Skeletal muscle cell (primary cell): ENCODE data around the gene TNFRSF1A.

Experiments used
- DNase-seq: peaks from one replicate; pipeline ENCODE4 v3.0.0-alpha.2; 2010; ENCODE audit warnings: low read depth
- H3K4me3 ChIP-seq: 2 replicates; pipeline ENCODE4 v1.5.1; 2011; ENCODE audit warnings: low read depth, mild to moderate bottlenecking, control low read depth, low read length, moderate library complexity

TNFRSF1A gene

DNA sequence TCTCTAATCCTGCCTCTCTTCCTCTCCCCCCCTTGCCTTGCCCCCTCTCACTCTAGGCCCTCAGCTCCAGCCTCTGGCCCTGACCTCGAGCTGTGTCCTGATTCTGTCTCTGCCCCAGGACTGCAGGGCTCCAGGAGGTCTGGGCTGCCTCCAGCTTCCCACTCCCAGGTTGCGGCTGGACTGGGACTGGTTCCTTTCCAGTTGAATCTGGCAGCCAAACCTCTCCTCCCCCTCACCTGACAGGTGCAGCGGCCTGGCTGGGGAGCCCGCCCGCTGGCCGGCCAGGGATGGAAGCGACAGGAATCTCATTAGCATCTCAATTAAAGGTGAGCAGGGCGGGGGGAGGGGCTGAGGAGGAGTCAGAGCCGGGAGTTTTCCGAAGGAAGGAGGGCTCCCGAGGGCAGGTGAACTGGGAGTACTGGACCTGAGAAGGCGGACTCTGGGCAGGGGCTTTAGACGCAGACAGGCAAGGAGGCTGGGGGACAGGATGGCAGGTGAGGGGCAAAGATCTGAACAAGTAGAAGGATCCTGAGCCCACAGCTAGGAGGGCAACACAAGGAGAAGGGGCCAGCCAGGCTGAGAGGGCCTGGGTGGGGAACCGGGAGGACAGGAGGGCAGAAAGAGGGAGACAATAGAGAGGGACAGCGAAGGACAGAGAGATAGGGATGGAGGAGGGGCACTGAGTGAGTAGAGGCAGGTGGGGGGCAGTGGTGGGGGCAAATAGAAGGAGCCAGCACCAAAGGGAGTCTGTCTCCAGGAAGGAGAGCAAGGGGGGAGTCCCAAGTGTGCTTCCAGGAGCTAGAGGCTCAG is 33.6 kb upstream of the TNFRSF1A start, which contains the start of gene SCNN1A:
TSS of gene SCNN1A (minus strand) at position 295 of the 810 bp plus-strand sequence. CDS start 780 bp downstream, outside the sequence.
- DNase-seq = no peak
- no peak within 1 kb of the TSS for H3K4me3 ChIP-seq

- no peak for DNase-seq
- no peak overlapping the region for H3K4me3 ChIP-seq
Measured at GRCh38 chr12:6374786-6375160, 32.9 kb upstream of the TNFRSF1A start.

GRCh38 chr12:6374028-6374785 is 32.3 kb upstream of the TNFRSF1A start:
- DNase-seq = no peak
- H3K4me3 ChIP-seq = no peak overlapping the region

DNA sequence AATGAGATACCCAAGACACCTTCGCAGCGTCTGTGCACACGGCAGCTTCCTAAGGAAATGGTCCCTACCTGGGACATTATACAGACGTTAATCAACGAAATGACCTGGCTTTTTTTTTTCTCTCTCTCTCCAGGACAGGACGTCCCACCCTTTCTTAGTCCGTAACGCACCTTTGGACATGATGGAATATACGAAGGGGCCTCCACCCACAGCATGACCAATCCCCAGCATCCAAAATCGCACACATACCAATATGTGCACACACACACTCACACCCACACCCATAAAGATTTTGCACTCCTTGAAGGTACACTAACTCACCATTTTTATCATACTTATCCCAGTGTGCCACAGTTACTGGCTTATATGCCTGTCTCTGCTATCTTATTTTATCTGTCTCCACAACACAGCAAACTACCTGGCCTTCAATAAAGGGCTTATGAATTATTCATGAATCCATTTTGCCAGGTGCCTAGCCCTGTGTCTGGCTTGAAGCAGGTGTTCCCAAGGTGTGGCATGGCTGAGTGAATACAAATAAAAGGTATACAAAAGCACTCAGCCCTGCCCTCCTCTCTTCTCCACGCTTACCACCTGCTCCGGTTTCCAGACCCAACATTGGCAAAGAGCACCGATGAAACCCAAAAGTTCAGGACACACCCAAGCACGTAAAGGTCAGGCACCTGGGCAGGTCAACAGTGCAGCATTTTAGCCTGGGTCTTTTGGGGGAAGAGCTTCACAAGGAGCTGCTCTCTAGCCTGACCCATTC is 31.3 kb upstream of the TNFRSF1A start:
- H3K4me3 ChIP-seq = no peak overlapping the region
- no peak for DNase-seq

GRCh38 chr12:6372403-6373003 is 30.6 kb upstream of the TNFRSF1A start:
- DNase-seq = peak; percentile 68
- H3K4me3 ChIP-seq = no peak overlapping the region

- H3K4me3 ChIP-seq = no peak overlapping the region
- no peak for DNase-seq
Measured at GRCh38 chr12:6370994-6371754, 29.3 kb upstream of the TNFRSF1A start.

GRCh38 chr12:6370576-6370935 is 28.7 kb upstream of the TNFRSF1A start:
- DNase-seq = no peak
- H3K4me3 ChIP-seq = no peak overlapping the region

GRCh38 chr12:6369916-6370575 is 28.2 kb upstream of the TNFRSF1A start:
- no peak for DNase-seq
- H3K4me3 ChIP-seq = no peak overlapping the region

- H3K4me3 ChIP-seq = no peak overlapping the region
- no peak for DNase-seq
Measured at GRCh38 chr12:6368906-6369525, 27.1 kb upstream of the TNFRSF1A start.

DNA sequence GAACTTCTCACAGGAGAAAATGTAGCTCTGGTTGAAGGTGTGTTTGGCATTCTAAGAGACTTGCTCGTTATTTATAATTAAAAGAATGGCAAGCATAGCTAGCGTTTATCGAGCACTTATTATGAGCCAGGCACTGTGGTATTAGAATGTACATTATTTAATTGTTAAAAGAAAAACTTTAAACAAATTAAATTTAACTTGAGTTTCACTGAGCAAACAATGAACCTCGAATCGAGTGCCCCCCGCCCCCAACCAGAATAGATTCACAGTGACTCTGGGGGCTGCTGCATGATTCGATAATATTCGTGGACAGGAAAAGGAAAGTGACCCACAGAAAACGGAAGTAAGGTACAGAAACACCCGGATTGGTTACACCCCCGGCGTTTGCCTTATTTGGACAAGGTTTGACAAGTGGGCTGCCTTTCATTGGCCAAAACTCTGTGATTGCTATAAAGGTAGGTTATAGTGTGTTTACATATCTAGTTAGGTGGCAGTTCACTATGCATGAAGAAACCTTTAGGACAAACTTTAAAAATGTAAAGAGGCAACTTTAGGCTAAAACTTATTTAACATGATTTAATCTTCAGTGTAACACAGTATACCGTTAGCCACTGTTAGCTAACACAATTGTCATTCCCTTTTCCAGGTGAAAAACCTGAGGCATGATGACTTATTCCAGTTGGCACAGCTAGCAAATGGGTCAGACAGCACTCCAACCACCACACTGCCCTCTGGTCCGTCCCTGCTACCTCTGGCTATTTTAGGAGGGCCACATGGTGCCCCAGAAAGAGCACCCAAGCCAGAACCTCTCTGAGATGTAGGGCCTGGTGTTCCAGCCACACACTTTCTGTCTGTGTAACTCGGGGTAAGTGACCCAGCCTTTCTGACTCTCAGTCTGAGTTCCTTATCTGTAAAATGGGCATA is 26.4 kb upstream of the TNFRSF1A start:
- H3K4me3 ChIP-seq = no peak overlapping the region
- DNase-seq = no peak

DNA sequence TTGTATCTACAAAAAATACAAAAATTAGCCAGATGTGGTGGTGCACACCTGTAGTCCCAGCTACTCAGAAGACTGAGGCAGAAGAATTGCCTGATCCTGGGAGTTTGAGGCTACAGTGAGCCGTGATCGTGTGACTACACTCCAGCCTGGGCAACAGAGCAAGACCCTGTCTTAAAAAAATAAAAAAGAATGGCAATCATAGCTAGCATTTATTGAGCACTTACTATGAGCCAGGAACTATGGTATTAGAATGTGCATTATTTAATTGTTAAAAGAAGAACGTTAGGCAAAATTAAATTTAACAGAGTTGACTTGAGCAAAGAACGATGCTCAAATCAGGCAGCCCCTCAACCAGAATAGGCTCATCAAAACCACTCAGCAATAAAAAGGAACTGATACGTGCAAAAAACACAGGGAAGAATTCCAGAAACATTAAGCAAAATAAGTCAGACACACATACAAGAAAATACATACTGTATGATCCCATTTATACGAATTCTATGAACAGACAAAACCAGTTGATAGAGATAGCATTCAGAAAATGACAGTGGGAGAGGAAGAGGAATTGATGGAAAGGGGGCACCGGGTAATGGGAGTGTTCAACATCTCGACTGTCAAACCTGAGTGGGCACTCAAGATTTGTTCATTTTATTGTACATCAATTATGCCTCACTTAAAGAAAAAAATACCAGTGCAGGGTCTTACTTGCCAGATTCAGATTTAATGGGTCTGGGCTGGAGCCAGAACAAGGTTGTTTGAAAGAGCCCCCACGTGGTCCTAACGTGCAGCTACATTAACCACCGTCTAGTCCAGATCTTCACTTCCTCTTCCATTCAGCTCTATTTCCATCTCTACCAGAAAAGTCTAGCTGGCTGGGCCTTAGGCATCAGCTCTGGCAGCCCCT is 25.4 kb upstream of the TNFRSF1A start:
- DNase-seq = no peak

GRCh38 chr12:6364044-6364374 is 22.1 kb upstream of the TNFRSF1A start:
- no peak overlapping the region for H3K4me3 ChIP-seq
- DNase-seq = no peak

More for the DNA sequence above, 25.4 kb upstream of the TNFRSF1A start:
- H3K4me3 ChIP-seq = no peak overlapping the region

GRCh38 chr12:6363330-6364043 is 21.6 kb upstream of the TNFRSF1A start:
- DNase-seq = no peak
- peak overlapping the region; percentile 47 for H3K4me3 ChIP-seq

GRCh38 chr12:6363010-6363329 is 21.1 kb upstream of the TNFRSF1A start:
- peak overlapping the region; percentile 47 for H3K4me3 ChIP-seq
- no peak for DNase-seq

DNA sequence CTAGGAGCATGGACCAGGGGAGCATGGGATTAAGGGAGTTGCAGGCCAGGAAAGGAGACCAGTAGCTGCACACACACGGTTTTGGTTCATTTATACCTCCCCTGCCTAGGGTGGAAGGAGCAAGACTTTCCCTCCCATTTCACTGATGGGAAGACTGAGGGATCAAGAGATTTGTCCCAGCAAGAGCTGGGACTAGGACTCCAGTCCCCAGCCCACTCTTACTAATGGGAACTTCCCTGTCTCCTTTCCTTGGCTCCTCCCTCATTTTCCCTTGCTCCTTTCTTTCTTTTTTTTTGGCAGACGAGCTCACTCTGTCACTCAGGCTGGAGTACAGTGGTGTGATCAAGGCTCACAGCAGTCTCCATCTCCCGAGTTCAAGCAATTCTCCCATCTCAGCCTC is 20.5 kb upstream of the TNFRSF1A start:
- H3K4me3 ChIP-seq = no peak overlapping the region
- DNase-seq = no peak

GRCh38 chr12:6361834-6362233 is 20.0 kb upstream of the TNFRSF1A start:
- no peak overlapping the region for H3K4me3 ChIP-seq
- DNase-seq = no peak
